SK-N-SH (cell line): ENCODE data around the gene NR6A1. TPM values are rescaled to one million over a fixed set of nuclear protein-coding genes. Genes with fewer than 3 reads are reported as not detected.

Source experiments
- CTCF ChIA-PET: fragments of 300-600, 350-600 bp; formaldehyde crosslinking; extraction: SDS; loops from one replicate; lab custom pipeline; 2021; lab: Yijun Ruan, JAX
- POLR2A ChIA-PET: fragments of 350-600 bp; sonication (Branson Sonifier 250); formaldehyde crosslinking; extraction: SDS; loops from one replicate; lab custom pipeline; 2020; ENCODE audit warnings: antibody characterized with exemption, inconsistent platforms; lab: Yijun Ruan, JAX
- DNase-seq: peaks from one replicate; pipeline ENCODE4 v3.0.0; 2012
- H2AFZ ChIP-seq: fragments of 200-600 bp; sonication (generic); 2 replicates; pipeline ENCODE4 v1.8.1; 2016; ENCODE audit warnings: antibody characterized with exemption, mild to moderate bottlenecking, low read depth
- H3F3A ChIP-seq: fragments of 200-600 bp; sonication (generic); replicated peaks from 2 replicates; pipeline ENCODE3; 2016; ENCODE audit warnings: antibody characterized with exemption, mild to moderate bottlenecking; ENCODE audit not compliant: insufficient read depth
- H3K27ac ChIP-seq, 2 experiments: fragments of 200-500 bp in 1 of 2; fragments of 200-600 bp in 1 of 2; sonication (Bioruptor generic) in 1 of 2; sonication (generic), shearing (Covaris generic) in 1 of 2; 2 replicates each; pipeline versions ENCODE4 v1.5.1 to v1.6.1; 2014 to 2016; ENCODE audit warnings: low read depth in 2 of 2, inconsistent platforms in 1 of 2, low read length in 1 of 2, mild to moderate bottlenecking in 1 of 2, mixed read lengths in 1 of 2
- H3K27me3 ChIP-seq: fragments of 200-600 bp; sonication (generic), shearing (Covaris generic); 2 replicates; pipeline ENCODE4 v1.6.1; 2016; ENCODE audit warnings: mixed run types; ENCODE audit not compliant: insufficient read depth
- H3K36me3 ChIP-seq, 2 experiments: fragments of 200-500 bp in 1 of 2; fragments of 200-600 bp in 1 of 2; sonication (Bioruptor generic) in 1 of 2; sonication (generic) in 1 of 2; replicated peaks in 1 of 2; 2 replicates each; pipeline versions ENCODE3 to v1.5.1; 2014 to 2016; ENCODE audit warnings: low read length in 1 of 2, mild to moderate bottlenecking in 1 of 2; ENCODE audit not compliant: insufficient read depth in 2 of 2, control insufficient read depth in 1 of 2
- H3K4me1 ChIP-seq, 2 experiments: fragments of 200-500 bp in 1 of 2; fragments of 200-600 bp in 1 of 2; sonication (Bioruptor generic) in 1 of 2; sonication (generic), shearing (Covaris generic) in 1 of 2; 2 replicates each; pipeline versions ENCODE4 v1.5.1 to v1.6.1; 2014 to 2016; ENCODE audit warnings: low read depth in 1 of 2, low read length in 1 of 2, mixed run types in 1 of 2; ENCODE audit not compliant: insufficient read depth in 2 of 2, control insufficient read depth in 1 of 2
- H3K4me2 ChIP-seq: fragments of 200-600 bp; sonication (generic), shearing (Covaris generic); 2 replicates; pipeline ENCODE4 v1.6.1; 2017; ENCODE audit warnings: mixed run types
- H3K4me3 ChIP-seq, 2 experiments: fragments of 200-500 bp in 1 of 2; fragments of 200-600 bp in 1 of 2; sonication (Bioruptor generic) in 1 of 2; sonication (generic), shearing (Covaris generic) in 1 of 2; 2 replicates each; pipeline versions ENCODE4 v1.5.1 to v1.8.1; 2014 to 2016; ENCODE audit warnings: low read depth in 2 of 2, inconsistent platforms in 1 of 2, low read length in 1 of 2, mild to moderate bottlenecking in 1 of 2, mixed read lengths in 1 of 2, moderate library complexity in 1 of 2
- H3K79me2 ChIP-seq: fragments of 200-600 bp; sonication (generic); 2 replicates; pipeline ENCODE4 v1.8.1; 2017; ENCODE audit warnings: mild to moderate bottlenecking; ENCODE audit not compliant: insufficient read depth
- H3K9ac ChIP-seq: fragments of 200-600 bp; sonication (generic); 2 replicates; pipeline ENCODE4 v1.6.1; 2017; ENCODE audit warnings: mixed run types
- H3K9me2 ChIP-seq: fragments of 200-600 bp; sonication (generic); 2 replicates; pipeline ENCODE4 v1.6.1; 2017; ENCODE audit warnings: mixed run types
- H3K9me3 ChIP-seq: fragments of 200-600 bp; sonication (generic); 2 replicates; pipeline ENCODE4 v1.6.1; 2017; ENCODE audit warnings: mixed run types, mild to moderate bottlenecking, moderate library complexity
- H4K20me1 ChIP-seq: fragments of 200-600 bp; sonication (generic); 2 replicates; pipeline ENCODE4 v1.6.1; 2017; ENCODE audit warnings: mild to moderate bottlenecking, mixed run types; ENCODE audit not compliant: insufficient read depth
- EP300 ChIP-seq, 2 experiments: IDR thresholded peaks; 2 replicates each; pipeline versions ENCODE4 v1.4.0 to v1.6.1; 2012; ENCODE audit warnings: borderline replicate concordance in 1 of 2, low read depth in 1 of 2, low read length in 1 of 2
- EZH2phosphoT487 ChIP-seq: fragments of 200-600 bp; sonication (generic); IDR thresholded peaks from 2 replicates; pipeline ENCODE4 v1.6.1; 2017; ENCODE audit warnings: low read depth, mixed run types, mild to moderate bottlenecking, antibody characterized with exemption, moderate library complexity, borderline replicate concordance
- FOSL2 ChIP-seq: IDR thresholded peaks from 2 replicates; pipeline ENCODE4 v1.4.0; 2012; ENCODE audit warnings: low read depth, mild to moderate bottlenecking, moderate library complexity, borderline replicate concordance
- JUND ChIP-seq: IDR thresholded peaks from 2 replicates; pipeline ENCODE4 v1.4.0; 2012
- MEF2A ChIP-seq: IDR thresholded peaks from 2 replicates; pipeline ENCODE4 v1.4.0; 2012; ENCODE audit warnings: low read depth, borderline replicate concordance
- MXI1 ChIP-seq: IDR thresholded peaks from 2 replicates; pipeline ENCODE4 v1.6.1; 2012; ENCODE audit warnings: mild to moderate bottlenecking, low read depth, low read length, improper control_type of control experiment
- RFX5 ChIP-seq: IDR thresholded peaks from 2 replicates; pipeline ENCODE4 v1.6.1; 2012; ENCODE audit warnings: mild to moderate bottlenecking, improper control_type of control experiment, low read length
- TAF1 ChIP-seq: IDR thresholded peaks from 2 replicates; pipeline ENCODE4 v1.6.1; 2012; ENCODE audit warnings: low read depth, mild to moderate bottlenecking, low read length, moderate library complexity, borderline replicate concordance
- TEAD4 ChIP-seq: IDR thresholded peaks from 2 replicates; pipeline ENCODE4 v1.4.0; 2012; ENCODE audit warnings: mild to moderate bottlenecking, borderline replicate concordance; ENCODE audit not compliant: insufficient read depth
- WGBS: methylation state at CpG from one replicate; pipeline ENCODE4 v1.1.6; 2017; ENCODE audit warnings: low lambda C conversion rate; 5-methylcytosine and 5-hydroxymethylcytosine counted together
- polyA plus RNA-seq, 3 experiments: library from polyadenylated mRNA; depleted of rRNA; stranded (reverse); fragments of >200 nt; gene quantifications; 2 replicates each; pipeline ENCODE4 v1.2.3, GENCODE V29; 2012
- TF ChIP-seq, protein P1 (sequence below): fragments of 200-600 bp; sonication (generic); IDR thresholded peaks from 2 replicates; pipeline ENCODE4 v1.6.1; 2017; ENCODE audit warnings: antibody characterized with exemption, mild to moderate bottlenecking, moderate library complexity
- TF ChIP-seq, protein P2 (sequence below): IDR thresholded peaks from 2 replicates; pipeline ENCODE4; 2012

Gene NR6A1
- polyA plus RNA-seq, 1 of the 3 experiments (the other 2 are of a cell fraction), result 1.2 TPM

DNA sequence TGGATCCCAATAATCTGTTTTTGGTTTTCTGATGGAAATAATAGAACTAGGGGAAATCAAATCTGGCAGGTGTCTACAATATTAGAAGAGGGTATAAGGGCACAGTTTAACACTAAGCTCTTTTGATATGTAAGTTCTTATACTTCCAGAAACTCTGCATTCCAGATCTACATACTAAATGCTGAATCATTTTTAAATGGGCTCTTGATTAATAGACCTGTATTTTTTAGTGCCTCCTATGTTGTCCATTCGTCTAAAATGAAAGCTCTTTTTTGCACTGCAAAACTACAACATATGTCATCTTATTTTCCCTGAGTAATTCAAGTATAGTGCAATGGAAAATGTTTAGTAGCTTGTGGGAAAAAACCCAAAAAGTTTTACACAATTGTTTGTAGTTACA, 44.2 kb downstream of the NR6A1 start:
- no peak for TF ChIP-seq MEF2A
- no peak for TF ChIP-seq RFX5
- peak; percentile 20; the same call in 1 of the 2 replicates for TF ChIP-seq FOSL2
- TF ChIP-seq JUND, result 0 out of 2 replicates have a peak, but pooled peaks have one; percentile 24
- Histone ChIP-seq H3K9me2 (no peaks in the 10 kb centered on the region), H3F3A (peaks cover 12% of the 10 kb centered on the region), H3K27ac (peak overlapping the region in 1 of 2 experiments; percentile 32; a peak in 1 of 4 replicates), H2AFZ (no peak overlapping the region), H3K27me3 (no peaks in the 10 kb centered on the region), H3K4me2 (no peak overlapping the region), H3K4me1 (peaks cover 7 to 22% of the 10 kb centered on the region in 2 experiments; a peak in 3 of 4 replicates), H3K4me3 (no peak overlapping the region), H3K9ac (no peak overlapping the region), H4K20me1 (no peaks in the 10 kb centered on the region), H3K79me2 (0 out of 2 replicates have a peak, but pooled peaks cover 3% of the 10 kb centered on the region), H3K36me3 (peaks cover 0 to 16% of the 10 kb centered on the region in 2 experiments), H3K9me3 (no peaks in the 10 kb centered on the region)
- DNase-seq, result no peak
- CTCF ChIA-PET, result interaction anchor here (0.9 to 4.6 kb wide), 5 partner anchors 8 to 121 kb away, joined by 3 to 29 read pairs (median 6); no protein-coding TSS in a partner anchor
- POLR2A ChIA-PET, result no interaction called here
- 36% methylated on average over 1 of the region's 1 CpG for WGBS

DNA sequence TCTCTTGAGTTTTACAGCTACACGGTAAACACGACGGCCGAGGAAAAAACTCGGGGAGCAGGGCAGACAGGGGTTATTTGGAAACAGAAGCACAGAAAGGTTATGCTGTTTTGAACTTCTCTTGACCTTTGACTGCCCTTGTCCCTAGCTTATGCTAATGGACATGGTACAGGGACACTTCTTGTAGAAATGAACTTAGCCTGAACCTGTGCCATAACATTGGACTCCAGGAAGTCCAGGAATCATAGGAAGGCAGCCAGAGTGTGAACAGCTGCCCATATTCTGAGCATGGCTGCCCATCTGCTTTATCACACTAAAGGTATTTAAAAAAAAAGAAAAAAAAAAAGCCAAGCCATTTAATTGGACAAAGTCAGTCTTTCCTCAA, 46.1 kb downstream of the NR6A1 start:
- Histone ChIP-seq H3K4me2 (no peak overlapping the region), H3K9ac (no peak overlapping the region), H3K4me3 (no peak overlapping the region), H3K36me3 (peaks cover 0 to 6% of the 10 kb centered on the region in 2 experiments), H4K20me1 (no peaks in the 10 kb centered on the region), H3K9me3 (no peaks in the 10 kb centered on the region), H3K27ac (peak overlapping the region in 1 of 2 experiments; percentile 35; a peak in 1 of 4 replicates), H2AFZ (no peak overlapping the region), H3K79me2 (0 out of 2 replicates have a peak, but pooled peaks cover 3% of the 10 kb centered on the region), H3F3A (peaks cover 30% of the 10 kb centered on the region), H3K4me1 (peaks cover 10 to 37% of the 10 kb centered on the region in 2 experiments), H3K27me3 (no peaks in the 10 kb centered on the region), H3K9me2 (no peaks in the 10 kb centered on the region)
- ChIA-PET CTCF (interaction anchor here (1.9 to 4.6 kb wide), 4 partner anchors 13 to 128 kb away, joined by 6 to 29 read pairs (median 11); partner anchors contain the start of gene WDR38), POLR2A (no interaction called here)
- 95% methylated on average over 5 of the region's 5 CpGs for WGBS
- no peak for DNase-seq
- TF ChIP-seq FOSL2 (no peak), MXI1 (no peak), EZH2phosphoT487 (no peak), MEF2A (no peak), TEAD4 (no peak), EP300 (IDR thresholded peaks at IDR 0.05; ENCODE audit: borderline replicate concordance in 1 of 2, low read depth in 1 of 2, low read length in 1 of 2) (no peak), TAF1 (no peak)
- TF ChIP-seq, protein P1, sequence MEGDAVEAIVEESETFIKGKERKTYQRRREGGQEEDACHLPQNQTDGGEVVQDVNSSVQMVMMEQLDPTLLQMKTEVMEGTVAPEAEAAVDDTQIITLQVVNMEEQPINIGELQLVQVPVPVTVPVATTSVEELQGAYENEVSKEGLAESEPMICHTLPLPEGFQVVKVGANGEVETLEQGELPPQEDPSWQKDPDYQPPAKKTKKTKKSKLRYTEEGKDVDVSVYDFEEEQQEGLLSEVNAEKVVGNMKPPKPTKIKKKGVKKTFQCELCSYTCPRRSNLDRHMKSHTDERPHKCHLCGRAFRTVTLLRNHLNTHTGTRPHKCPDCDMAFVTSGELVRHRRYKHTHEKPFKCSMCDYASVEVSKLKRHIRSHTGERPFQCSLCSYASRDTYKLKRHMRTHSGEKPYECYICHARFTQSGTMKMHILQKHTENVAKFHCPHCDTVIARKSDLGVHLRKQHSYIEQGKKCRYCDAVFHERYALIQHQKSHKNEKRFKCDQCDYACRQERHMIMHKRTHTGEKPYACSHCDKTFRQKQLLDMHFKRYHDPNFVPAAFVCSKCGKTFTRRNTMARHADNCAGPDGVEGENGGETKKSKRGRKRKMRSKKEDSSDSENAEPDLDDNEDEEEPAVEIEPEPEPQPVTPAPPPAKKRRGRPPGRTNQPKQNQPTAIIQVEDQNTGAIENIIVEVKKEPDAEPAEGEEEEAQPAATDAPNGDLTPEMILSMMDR, result no peak
- TF ChIP-seq, protein P2, sequence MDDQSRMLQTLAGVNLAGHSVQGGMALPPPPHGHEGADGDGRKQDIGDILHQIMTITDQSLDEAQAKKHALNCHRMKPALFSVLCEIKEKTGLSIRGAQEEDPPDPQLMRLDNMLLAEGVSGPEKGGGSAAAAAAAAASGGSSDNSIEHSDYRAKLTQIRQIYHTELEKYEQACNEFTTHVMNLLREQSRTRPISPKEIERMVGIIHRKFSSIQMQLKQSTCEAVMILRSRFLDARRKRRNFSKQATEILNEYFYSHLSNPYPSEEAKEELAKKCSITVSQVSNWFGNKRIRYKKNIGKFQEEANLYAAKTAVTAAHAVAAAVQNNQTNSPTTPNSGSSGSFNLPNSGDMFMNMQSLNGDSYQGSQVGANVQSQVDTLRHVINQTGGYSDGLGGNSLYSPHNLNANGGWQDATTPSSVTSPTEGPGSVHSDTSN, result no peak
